Breast epithelium (tissue), 3 donors: ENCODE measurements around the gene CDC123.

ENCODE experiments used
- POLR2AphosphoS5 ChIP-seq, 3 donors: sonication (generic); formaldehyde crosslinking; IDR thresholded peaks; one replicate each; pipeline ENCODE4 v1.6.1; 2017; ENCODE audit warnings: antibody characterized with exemption in 3 of 3
- TF ChIP-seq, protein P1 (sequence below), 3 donors: fragments of 450-650 bp; IDR thresholded peaks; one replicate each; pipeline ENCODE4 v1.5.1; 2016 to 2017; ENCODE audit warnings: antibody characterized with exemption in 3 of 3, mild to moderate bottlenecking in 3 of 3, moderate library complexity in 3 of 3

DNA sequence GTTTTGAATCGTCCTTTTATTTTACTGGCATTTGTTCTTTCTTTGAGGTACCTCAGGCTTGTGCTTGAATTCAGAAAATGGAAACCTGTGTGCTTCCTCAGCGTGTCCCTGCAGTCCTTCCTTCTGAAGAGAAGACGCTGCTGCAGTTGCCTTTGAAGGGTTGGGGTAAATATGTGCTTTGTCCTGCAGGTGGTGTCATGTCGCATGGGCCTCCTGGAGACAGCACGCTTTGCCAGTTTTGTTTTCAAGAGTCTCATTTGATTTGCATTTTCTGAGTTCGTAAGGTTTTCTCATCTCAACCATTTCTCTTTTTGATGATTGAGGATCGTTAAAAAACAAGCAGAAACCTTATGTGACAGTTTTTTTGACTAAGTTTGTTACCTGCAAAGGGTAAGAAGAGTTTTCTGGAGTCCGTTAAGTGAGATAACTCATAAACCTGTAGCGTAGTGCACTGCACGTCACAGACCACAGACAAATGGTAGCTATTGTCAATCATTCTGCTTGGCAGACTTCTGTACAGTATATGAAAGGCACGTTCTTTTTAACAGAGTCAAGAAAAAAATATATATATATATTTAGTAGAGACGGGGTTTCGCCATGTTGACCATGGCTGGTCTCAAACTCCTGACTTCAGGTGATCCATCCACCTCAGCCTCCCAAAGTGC is 57.0 kb downstream of the CDC123 start:
- TF ChIP-seq, protein P1, sequence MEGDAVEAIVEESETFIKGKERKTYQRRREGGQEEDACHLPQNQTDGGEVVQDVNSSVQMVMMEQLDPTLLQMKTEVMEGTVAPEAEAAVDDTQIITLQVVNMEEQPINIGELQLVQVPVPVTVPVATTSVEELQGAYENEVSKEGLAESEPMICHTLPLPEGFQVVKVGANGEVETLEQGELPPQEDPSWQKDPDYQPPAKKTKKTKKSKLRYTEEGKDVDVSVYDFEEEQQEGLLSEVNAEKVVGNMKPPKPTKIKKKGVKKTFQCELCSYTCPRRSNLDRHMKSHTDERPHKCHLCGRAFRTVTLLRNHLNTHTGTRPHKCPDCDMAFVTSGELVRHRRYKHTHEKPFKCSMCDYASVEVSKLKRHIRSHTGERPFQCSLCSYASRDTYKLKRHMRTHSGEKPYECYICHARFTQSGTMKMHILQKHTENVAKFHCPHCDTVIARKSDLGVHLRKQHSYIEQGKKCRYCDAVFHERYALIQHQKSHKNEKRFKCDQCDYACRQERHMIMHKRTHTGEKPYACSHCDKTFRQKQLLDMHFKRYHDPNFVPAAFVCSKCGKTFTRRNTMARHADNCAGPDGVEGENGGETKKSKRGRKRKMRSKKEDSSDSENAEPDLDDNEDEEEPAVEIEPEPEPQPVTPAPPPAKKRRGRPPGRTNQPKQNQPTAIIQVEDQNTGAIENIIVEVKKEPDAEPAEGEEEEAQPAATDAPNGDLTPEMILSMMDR (IDR thresholded peaks at IDR 0.05), result no peak
- TF ChIP-seq POLR2AphosphoS5 (IDR thresholded peaks at IDR 0.05), result no peak
